BJ (cell line): ENCODE data around the gene NRG3. TPM values are rescaled to one million over a fixed set of nuclear protein-coding genes. Genes with fewer than 3 reads are reported as not detected.

Experiments used
- CTCF ChIA-PET: fragments of 350-600 bp; formaldehyde crosslinking; extraction: SDS; loops from one replicate; lab custom pipeline; 2021; ENCODE audit warnings: antibody characterized with exemption, inconsistent platforms; lab: Yijun Ruan, JAX
- POLR2A ChIA-PET: fragments of 300-600 bp; sonication (Branson Sonifier 250); formaldehyde crosslinking; extraction: SDS; loops from one replicate; lab custom pipeline; 2021; ENCODE audit warnings: antibody characterized with exemption; lab: Charles Lee
- DNase-seq: peaks from one replicate; pipeline ENCODE4 v3.0.0-alpha.2; 2011; ENCODE audit warnings: low read depth
- H3K27me3 ChIP-seq: 2 replicates; pipeline ENCODE4 v1.6.0; 2011; ENCODE audit warnings: low read length; ENCODE audit not compliant: control insufficient read depth, insufficient read depth
- H3K36me3 ChIP-seq: 2 replicates; pipeline ENCODE4 v1.5.1; 2011; ENCODE audit warnings: low read length; ENCODE audit not compliant: control insufficient read depth, insufficient read depth
- H3K4me3 ChIP-seq: 2 replicates; pipeline ENCODE4 v1.5.1; 2011; ENCODE audit warnings: low read depth, mild to moderate bottlenecking, control low read depth, low read length
- polyA plus RNA-seq: library from polyadenylated mRNA; depleted of rRNA; stranded (reverse); fragments of >200 nt; gene quantifications from 2 replicates; pipeline ENCODE4 v1.2.3, GENCODE V29; 2011
- TF ChIP-seq, protein P1 (sequence below): IDR thresholded peaks from 2 replicates; pipeline ENCODE4 v1.5.1; 2011; ENCODE audit warnings: low read depth, mild to moderate bottlenecking, control low read depth, inconsistent platforms, low read length, moderate library complexity; ENCODE audit not compliant: insufficient read depth

Gene NRG3
- polyA plus RNA-seq, 1 experiment, result not detected

DNA sequence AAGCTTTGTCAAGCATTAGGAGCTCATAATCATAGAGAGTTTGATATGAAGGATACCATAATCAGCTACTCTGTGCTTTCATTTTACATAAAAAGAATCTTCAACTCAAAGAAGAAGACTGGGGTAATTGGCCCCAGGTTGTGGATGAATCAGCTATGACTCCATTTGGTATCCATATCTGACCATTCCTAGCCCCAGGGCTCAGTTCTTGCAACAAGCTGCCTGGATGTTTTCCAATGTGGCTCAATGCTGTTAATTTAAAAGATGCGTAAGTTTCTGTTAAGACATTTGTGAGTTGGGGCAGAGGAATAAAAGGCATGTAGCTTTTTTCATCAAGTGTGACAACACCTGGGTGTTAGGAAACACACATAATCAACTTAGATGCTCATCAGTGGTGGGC, 951.1 kb downstream of the NRG3 start:
- DNase-seq, result peak; percentile 87
- Histone ChIP-seq H3K27me3 (no peaks in the 10 kb centered on the region), H3K4me3 (no peak overlapping the region), H3K36me3 (no peaks in the 10 kb centered on the region)
- TF ChIP-seq, protein P1, sequence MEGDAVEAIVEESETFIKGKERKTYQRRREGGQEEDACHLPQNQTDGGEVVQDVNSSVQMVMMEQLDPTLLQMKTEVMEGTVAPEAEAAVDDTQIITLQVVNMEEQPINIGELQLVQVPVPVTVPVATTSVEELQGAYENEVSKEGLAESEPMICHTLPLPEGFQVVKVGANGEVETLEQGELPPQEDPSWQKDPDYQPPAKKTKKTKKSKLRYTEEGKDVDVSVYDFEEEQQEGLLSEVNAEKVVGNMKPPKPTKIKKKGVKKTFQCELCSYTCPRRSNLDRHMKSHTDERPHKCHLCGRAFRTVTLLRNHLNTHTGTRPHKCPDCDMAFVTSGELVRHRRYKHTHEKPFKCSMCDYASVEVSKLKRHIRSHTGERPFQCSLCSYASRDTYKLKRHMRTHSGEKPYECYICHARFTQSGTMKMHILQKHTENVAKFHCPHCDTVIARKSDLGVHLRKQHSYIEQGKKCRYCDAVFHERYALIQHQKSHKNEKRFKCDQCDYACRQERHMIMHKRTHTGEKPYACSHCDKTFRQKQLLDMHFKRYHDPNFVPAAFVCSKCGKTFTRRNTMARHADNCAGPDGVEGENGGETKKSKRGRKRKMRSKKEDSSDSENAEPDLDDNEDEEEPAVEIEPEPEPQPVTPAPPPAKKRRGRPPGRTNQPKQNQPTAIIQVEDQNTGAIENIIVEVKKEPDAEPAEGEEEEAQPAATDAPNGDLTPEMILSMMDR, result no peak
- ChIA-PET CTCF (interaction anchor here (0.9 to 1.9 kb wide), 5 partner anchors 9 to 143 kb away, joined by 3 to 6 read pairs (median 5); no protein-coding TSS in a partner anchor), POLR2A (interaction anchor here (0.6 kb wide), 1 partner anchor 292 kb away, joined by 14 read pairs; no protein-coding TSS in a partner anchor)

DNA sequence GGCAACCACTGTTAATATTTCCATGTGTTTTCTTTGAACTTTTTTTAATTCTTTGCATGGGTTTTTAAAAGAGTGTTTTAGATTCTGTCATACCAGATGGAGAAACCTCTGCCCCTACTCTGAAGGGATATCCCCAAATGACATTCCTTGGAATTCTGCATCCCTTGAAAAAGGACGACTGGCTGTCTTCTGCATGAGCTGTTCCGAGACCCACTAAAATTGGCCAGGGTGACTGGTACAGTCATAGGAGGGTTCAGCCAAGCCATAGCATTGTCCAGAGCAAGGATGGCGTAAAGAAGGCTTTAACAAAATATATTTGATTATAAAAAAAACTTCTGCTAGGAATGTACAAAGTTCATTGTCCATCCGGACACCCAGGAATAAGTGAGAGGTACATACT, 952.9 kb downstream of the NRG3 start:
- Histone ChIP-seq H3K36me3 (no peaks in the 10 kb centered on the region), H3K4me3 (no peak overlapping the region), H3K27me3 (no peaks in the 10 kb centered on the region)
- TF ChIP-seq, protein P1, result no peak
- ChIA-PET CTCF (interaction anchor here (0.7 kb wide), 1 partner anchor 30 kb away, joined by 3 read pairs; no protein-coding TSS in a partner anchor), POLR2A (no interaction called here)
- DNase-seq, result no peak

DNA sequence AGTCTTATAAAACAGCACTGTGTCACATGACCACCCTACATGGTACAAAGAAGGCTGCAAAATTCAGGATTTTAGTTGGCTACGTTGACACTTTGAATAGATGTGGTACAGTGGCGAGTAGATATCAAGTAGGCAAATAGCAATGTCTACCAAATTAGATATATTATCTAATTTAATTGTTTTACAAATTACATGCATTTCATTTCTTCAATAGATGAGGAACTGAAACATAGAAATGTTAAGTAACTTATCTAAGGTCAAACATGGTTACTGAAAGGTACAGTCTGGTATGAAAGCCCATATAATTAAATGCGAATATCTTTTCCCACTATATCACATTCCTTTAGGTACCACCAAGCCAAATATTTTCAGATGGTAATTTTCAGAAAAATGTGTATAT, 972.2 kb downstream of the NRG3 start:
- TF ChIP-seq, protein P1, result no peak
- Histone ChIP-seq H3K27me3 (no peaks in the 10 kb centered on the region; the same call in 1 of the 2 replicates), H3K4me3 (no peak overlapping the region), H3K36me3 (no peaks in the 10 kb centered on the region)
- ChIA-PET CTCF (interaction anchor here (1.0 kb wide), 1 partner anchor 8 kb away, joined by 3 read pairs; no protein-coding TSS in a partner anchor), POLR2A (no interaction called here)
- no peak for DNase-seq

DNA sequence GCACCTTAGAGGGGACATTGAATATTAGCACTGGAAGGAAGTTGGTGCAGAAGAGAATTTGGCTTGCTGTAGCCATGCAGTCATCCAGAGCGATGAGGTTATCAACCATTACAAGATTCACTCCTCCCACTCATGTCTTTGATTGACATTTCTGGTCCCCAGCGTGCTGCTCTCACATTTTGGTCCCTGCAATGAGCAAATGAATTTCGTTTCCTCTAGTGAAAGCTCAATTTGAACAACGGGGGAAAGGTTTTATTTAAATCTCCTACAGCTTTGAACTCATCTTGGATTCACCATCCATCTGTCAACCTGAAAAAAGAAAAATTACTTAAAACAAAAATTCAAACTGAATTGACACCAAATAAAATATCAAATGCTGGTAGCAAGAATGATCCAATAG, 975.2 kb downstream of the NRG3 start:
- ChIA-PET CTCF (no interaction called here), POLR2A (no interaction called here)
- Histone ChIP-seq H3K4me3 (no peak overlapping the region), H3K36me3 (no peaks in the 10 kb centered on the region), H3K27me3 (no peaks in the 10 kb centered on the region; the same call in 1 of the 2 replicates)
- DNase-seq, result no peak
- TF ChIP-seq, protein P1, result no peak

DNA sequence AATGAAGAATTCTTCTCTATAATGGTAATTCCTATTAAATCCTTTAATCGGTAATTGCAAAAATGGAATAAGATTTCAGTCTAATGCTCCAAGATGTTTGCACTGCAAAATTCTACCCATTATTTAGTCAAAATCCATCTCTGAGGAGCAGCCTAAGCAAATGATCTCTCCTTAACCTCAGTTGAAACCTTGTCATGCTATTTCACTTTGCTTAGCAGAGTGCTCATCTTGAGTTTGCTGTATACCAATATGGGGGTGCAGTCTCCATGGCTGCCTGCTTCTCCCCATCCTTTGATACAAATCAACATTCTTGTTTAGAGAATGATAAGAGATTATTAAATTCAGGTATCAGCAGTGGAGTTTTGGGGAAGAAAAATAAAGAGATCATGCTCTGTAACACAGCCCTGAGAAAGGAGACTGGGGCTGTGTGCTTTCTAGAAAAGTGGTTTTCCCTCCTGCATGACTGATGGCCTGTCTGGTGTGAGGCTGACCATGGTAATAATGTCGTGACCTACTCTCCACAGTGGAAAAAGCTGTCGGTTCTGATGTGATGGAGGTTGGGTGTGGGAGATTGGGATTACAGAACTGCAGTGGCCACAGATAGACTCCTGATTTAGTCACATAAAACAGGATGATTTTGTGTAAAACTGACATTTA, 982.1 kb downstream of the NRG3 start:
- Histone ChIP-seq H3K36me3 (no peaks in the 10 kb centered on the region), H3K4me3 (no peak overlapping the region), H3K27me3 (no peaks in the 10 kb centered on the region)
- ChIA-PET CTCF (no interaction called here), POLR2A (no interaction called here)
- TF ChIP-seq, protein P1, result no peak
- DNase-seq, result no peak
